ENCODE data around the gene DYNLL1.

The DYNLL1 gene

GRCh38 chr12:120544691-120545090, 48.8 kb downstream of the DYNLL1 start:
- Histone ChIP-seq H3K27me3 (replicated peaks; ENCODE audit: insufficient read depth, low read length) (no peaks in the 10 kb centered on the region), H3K4me1 (ENCODE audit: low read length) (peaks cover 6% of the 10 kb centered on the region), H3K36me3 (replicated peaks; ENCODE audit: insufficient read depth, low read length) (peaks cover 8% of the 10 kb centered on the region; the same call in 1 of the 2 replicates), H3K9me2 (replicated peaks; ENCODE audit: insufficient read depth, low read length) (no peaks in the 10 kb centered on the region), H4K20me1 (ENCODE audit: insufficient read depth, low read length) (no peaks in the 10 kb centered on the region), H3K9ac (ENCODE audit: low read length) (no peak overlapping the region), H3F3A (ENCODE audit: insufficient read depth, low read length) (peaks cover 8% of the 10 kb centered on the region), H3K79me2 (ENCODE audit: low read length) (peaks cover 96% of the 10 kb centered on the region), H2AFZ (ENCODE audit: low read length) (no peak overlapping the region), H3K4me3 (ENCODE audit: low read length) (no peak overlapping the region), H3K27ac (ENCODE audit: low read length) (no peak overlapping the region), H3K4me2 (ENCODE audit: low read depth, low read length) (no peak overlapping the region), H3K9me3 (replicated peaks; ENCODE audit: insufficient read depth, low read length) (no peaks in the 10 kb centered on the region)
- no peak for DNase-seq
- TF ChIP-seq EZH2phosphoT487 (IDR thresholded peaks at IDR 0.05; ENCODE audit: low read length) (no peak), EZH2 (optimal IDR thresholded peaks at IDR 0.05; ENCODE audit: low read depth, low read length) (no peak), CTCF (IDR thresholded peaks at IDR 0.05; ENCODE audit: low read length) (no peak)

- no peak overlapping the region for H3K9ac ChIP-seq (ENCODE audit: low read length)
- H3K4me2 ChIP-seq (ENCODE audit: low read depth, low read length), result no peak overlapping the region
- peaks cover 94% of the 10 kb centered on the region for H3K79me2 ChIP-seq (ENCODE audit: low read length)
- H3F3A ChIP-seq (ENCODE audit: insufficient read depth, low read length), result no peaks in the 10 kb centered on the region
- peaks cover 8% of the 10 kb centered on the region; the same call in 1 of the 2 replicates for H3K36me3 ChIP-seq (replicated peaks; ENCODE audit: insufficient read depth, low read length)
- no peak overlapping the region for H3K4me3 ChIP-seq (ENCODE audit: low read length)
- H3K27ac ChIP-seq (ENCODE audit: low read length), result no peak overlapping the region
- H3K9me2 ChIP-seq (replicated peaks; ENCODE audit: insufficient read depth, low read length), result no peaks in the 10 kb centered on the region
- no peak for DNase-seq
- H3K9me3 ChIP-seq (replicated peaks; ENCODE audit: insufficient read depth, low read length), result no peaks in the 10 kb centered on the region
- no peaks in the 10 kb centered on the region for H3K27me3 ChIP-seq (replicated peaks; ENCODE audit: insufficient read depth, low read length)
- TF ChIP-seq CTCF (IDR thresholded peaks at IDR 0.05; ENCODE audit: low read length), result no peak
- no peak for TF ChIP-seq EZH2 (optimal IDR thresholded peaks at IDR 0.05; ENCODE audit: low read depth, low read length)
- TF ChIP-seq EZH2phosphoT487 (IDR thresholded peaks at IDR 0.05; ENCODE audit: low read length), result no peak
- H4K20me1 ChIP-seq (ENCODE audit: insufficient read depth, low read length), result no peaks in the 10 kb centered on the region
- H2AFZ ChIP-seq (ENCODE audit: low read length), result no peak overlapping the region
- H3K4me1 ChIP-seq (ENCODE audit: low read length), result no peaks in the 10 kb centered on the region
Observed at GRCh38 chr12:120546050-120546386, 50.1 kb downstream of the DYNLL1 start.

Measured in MM.1S (cell line).